ENCODE measurements around the gene HIGD2A.

- TF ChIP-seq CTCF (IDR thresholded peaks at IDR 0.05; ENCODE audit: low read depth, low read length, missing input control): no peak
- no peak for TF ChIP-seq MAX (IDR thresholded peaks at IDR 0.05)
- no peak for TF ChIP-seq GABPA (IDR thresholded peaks at IDR 0.05 in 1 of 2, conservative IDR thresholded peaks at IDR 0.05 in 1 of 2)
- no peak for TF ChIP-seq TAF1 (conservative IDR thresholded peaks at IDR 0.05)
- TF ChIP-seq RAD21 (IDR thresholded peaks at IDR 0.05): no peak
- no peak for TF ChIP-seq REST (IDR thresholded peaks at IDR 0.05)
- no peak for TF ChIP-seq EGR1 (IDR thresholded peaks at IDR 0.05; ENCODE audit: low read depth in 2 of 2)
- TF ChIP-seq ATF3 (IDR thresholded peaks at IDR 0.05): no peak
- TF ChIP-seq JUND (IDR thresholded peaks at IDR 0.05): no peak
Measured at GRCh38 chr5:176407456-176408251, 19.1 kb downstream of the HIGD2A start.

All from liver (tissue), 3 donors.